ENCODE measurements around the gene ZNF346.

Gene ZNF346

DNA sequence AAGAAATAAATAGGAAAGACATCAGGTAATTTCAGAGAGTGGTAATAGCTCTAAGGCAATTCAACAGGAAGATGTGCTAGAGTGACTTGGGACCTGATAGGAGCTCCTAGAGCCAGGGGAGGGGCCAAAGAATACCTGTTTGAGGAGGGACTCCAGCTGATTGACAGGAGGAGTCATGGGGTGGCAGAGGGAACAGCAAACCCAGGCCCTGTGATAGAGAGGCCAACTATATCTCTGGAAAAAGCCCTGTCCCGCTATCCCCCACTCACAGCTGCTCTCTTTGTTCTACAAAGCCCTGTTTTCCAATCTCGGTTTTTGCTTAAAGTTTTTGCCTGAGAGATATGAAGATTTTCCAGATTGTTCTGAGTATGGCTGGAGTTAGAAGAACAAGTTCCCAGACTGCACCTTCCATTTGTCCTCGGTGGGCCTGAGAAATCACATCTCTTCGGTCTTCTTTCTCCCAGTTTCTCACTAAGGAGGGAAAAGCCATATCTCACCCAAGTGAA is 102.0 kb downstream of the ZNF346 start:
- TF ChIP-seq ZFX (IDR thresholded peaks at IDR 0.05; ENCODE audit: borderline replicate concordance), result no peak
- TF ChIP-seq, protein P1, sequence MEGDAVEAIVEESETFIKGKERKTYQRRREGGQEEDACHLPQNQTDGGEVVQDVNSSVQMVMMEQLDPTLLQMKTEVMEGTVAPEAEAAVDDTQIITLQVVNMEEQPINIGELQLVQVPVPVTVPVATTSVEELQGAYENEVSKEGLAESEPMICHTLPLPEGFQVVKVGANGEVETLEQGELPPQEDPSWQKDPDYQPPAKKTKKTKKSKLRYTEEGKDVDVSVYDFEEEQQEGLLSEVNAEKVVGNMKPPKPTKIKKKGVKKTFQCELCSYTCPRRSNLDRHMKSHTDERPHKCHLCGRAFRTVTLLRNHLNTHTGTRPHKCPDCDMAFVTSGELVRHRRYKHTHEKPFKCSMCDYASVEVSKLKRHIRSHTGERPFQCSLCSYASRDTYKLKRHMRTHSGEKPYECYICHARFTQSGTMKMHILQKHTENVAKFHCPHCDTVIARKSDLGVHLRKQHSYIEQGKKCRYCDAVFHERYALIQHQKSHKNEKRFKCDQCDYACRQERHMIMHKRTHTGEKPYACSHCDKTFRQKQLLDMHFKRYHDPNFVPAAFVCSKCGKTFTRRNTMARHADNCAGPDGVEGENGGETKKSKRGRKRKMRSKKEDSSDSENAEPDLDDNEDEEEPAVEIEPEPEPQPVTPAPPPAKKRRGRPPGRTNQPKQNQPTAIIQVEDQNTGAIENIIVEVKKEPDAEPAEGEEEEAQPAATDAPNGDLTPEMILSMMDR (IDR thresholded peaks at IDR 0.05), result no peak
- no peak overlapping the region for H3K27ac ChIP-seq

DNA sequence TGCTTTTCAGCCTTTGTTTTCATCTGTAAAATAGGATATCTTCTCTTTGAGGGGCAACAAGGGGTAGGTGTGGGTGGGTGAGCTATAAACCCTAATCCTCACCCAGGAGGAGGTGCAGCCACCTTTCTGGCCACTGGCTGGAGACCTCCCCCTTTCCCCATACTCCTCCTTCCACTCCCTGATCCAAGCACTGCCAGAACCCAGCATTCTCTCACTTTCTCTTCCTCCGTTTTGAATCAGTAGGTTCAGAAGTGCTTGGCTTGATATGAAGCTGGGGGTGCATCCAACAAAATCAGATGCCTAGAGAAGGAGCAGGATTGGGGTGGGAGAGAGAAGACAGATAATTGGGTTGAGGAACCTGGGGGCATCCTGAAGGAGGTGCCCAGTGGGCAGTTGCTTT is 104.3 kb downstream of the ZNF346 start:
- TF ChIP-seq, protein P1 (IDR thresholded peaks at IDR 0.05), result no peak
- TF ChIP-seq ZFX (IDR thresholded peaks at IDR 0.05; ENCODE audit: borderline replicate concordance), result no peak
- H3K27ac ChIP-seq, result no peak overlapping the region

GRCh38 chr5:177128551-177128981 is 106.1 kb downstream of the ZNF346 start:
- TF ChIP-seq, protein P1 (IDR thresholded peaks at IDR 0.05), result no peak
- TF ChIP-seq ZFX (IDR thresholded peaks at IDR 0.05; ENCODE audit: borderline replicate concordance), result no peak
- H3K27ac ChIP-seq, result no peak overlapping the region

DNA sequence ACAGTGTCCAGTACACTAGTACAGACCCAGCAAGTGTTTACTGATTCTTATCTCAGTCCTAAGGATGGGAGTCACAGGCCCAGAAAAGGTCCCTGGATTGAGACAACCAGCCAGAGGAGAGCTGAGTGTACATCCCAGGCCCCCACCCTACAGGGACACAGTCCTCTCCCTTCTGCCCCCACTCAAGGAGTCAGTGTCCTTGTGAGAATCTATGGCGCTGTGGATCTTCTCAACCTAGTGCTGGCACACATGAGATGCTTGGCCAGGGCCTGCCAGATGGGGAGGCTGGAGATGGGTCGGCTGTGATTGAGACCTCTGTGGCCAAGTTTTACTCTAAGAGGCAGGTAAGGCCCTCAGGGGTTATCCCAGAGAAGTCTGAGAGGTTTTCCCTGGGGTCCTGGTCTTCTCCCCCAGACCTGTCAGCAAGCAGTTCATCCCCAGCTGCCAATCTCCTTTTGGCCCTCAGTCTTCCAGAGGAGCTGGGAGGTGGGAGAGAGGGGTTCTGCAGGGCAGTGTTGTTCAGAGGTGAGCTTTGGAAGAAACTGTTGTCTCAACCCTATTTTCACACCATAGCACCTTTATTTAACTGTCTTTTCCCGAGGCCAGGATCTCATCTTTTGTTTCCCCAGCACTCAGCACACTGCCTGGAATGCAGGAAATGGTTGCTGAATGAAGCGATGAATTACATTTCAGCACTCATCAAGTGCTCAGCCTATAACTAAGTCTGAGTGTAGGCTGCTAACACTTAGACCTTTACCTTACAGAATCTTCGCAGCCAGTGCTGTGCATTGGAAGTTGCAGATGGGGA is 107.9 kb downstream of the ZNF346 start:
- H3K27ac ChIP-seq, result no peak overlapping the region
- TF ChIP-seq, protein P1 (IDR thresholded peaks at IDR 0.05), result no peak
- no peak for TF ChIP-seq ZFX (IDR thresholded peaks at IDR 0.05; ENCODE audit: borderline replicate concordance)
